ENCODE measurements around the gene ATP6AP1.

Gene ATP6AP1

GRCh38 chrX:154403192-154403591 lies 25.3 kb upstream of the ATP6AP1 start:
- Histone ChIP-seq H3K9ac (ENCODE audit: low read depth, low read length, poor library complexity, severe bottlenecking) (no peak overlapping the region), H3K4me2 (ENCODE audit: low read depth, low read length, poor library complexity, severe bottlenecking) (no peak overlapping the region), H3K9me2 (replicated peaks; ENCODE audit: low read depth, low read length) (no peaks in the 10 kb centered on the region), H3K36me3 (ENCODE audit: insufficient read depth, low read length) (peaks cover 21% of the 10 kb centered on the region; the same call in 1 of the 2 replicates), H2AFZ (ENCODE audit: low read length) (no peak overlapping the region), H3K4me1 (ENCODE audit: insufficient read depth, low read length, poor library complexity, severe bottlenecking) (peaks cover 13% of the 10 kb centered on the region), H4K20me1 (ENCODE audit: insufficient read depth, low read length, poor library complexity, severe bottlenecking) (peaks cover 25% of the 10 kb centered on the region), H3K79me2 (ENCODE audit: insufficient read depth, low read length) (peaks cover 28% of the 10 kb centered on the region), H3K4me3 (ENCODE audit: low read length, poor library complexity, severe bottlenecking) (no peak overlapping the region), H3F3A (ENCODE audit: low read depth) (no peaks in the 10 kb centered on the region), H3K27me3 (ENCODE audit: insufficient read depth, low read length, poor library complexity, severe bottlenecking) (peaks cover 8% of the 10 kb centered on the region), H3K9me3 (ENCODE audit: insufficient read depth, low read depth, low read length) (no peaks in the 10 kb centered on the region)
- TF ChIP-seq CTCF (conservative IDR thresholded peaks at IDR 0.05; ENCODE audit: low read length) = no peak
- no peak for TF ChIP-seq EZH2phosphoT487 (IDR thresholded peaks at IDR 0.05; ENCODE audit: borderline replicate concordance)

DNA sequence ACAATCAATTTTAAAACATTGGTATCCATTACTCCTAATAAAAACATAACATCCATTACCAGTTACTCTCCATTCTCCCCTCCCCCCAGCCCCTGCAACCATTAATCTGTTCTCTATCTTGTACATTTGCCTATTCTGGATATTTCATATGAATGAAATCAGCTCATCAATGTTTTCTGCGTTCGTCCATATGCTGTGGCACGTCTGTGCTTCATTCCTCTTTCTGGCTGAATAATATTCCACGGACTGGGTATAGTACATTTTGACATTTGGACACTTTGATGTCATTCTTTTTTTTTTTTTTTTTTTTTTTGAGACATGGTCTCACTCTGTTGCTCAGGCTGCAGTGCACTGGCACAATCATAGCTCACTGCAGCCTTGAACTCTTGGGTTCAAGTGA lies 24.6 kb upstream of the ATP6AP1 start:
- no peaks in the 10 kb centered on the region for H3K9me3 ChIP-seq (ENCODE audit: insufficient read depth, low read depth, low read length)
- no peak overlapping the region for H3K4me3 ChIP-seq (ENCODE audit: low read length, poor library complexity, severe bottlenecking)
- peaks cover 21% of the 10 kb centered on the region; the same call in 1 of the 2 replicates for H3K36me3 ChIP-seq (ENCODE audit: insufficient read depth, low read length)
- TF ChIP-seq EZH2phosphoT487 (IDR thresholded peaks at IDR 0.05; ENCODE audit: borderline replicate concordance) (no peak), CTCF (conservative IDR thresholded peaks at IDR 0.05; ENCODE audit: low read length) (no peak)
- peaks cover 13% of the 10 kb centered on the region for H3K4me1 ChIP-seq (ENCODE audit: insufficient read depth, low read length, poor library complexity, severe bottlenecking)
- peaks cover 21% of the 10 kb centered on the region for H3K79me2 ChIP-seq (ENCODE audit: insufficient read depth, low read length)
- no peaks in the 10 kb centered on the region for H3F3A ChIP-seq (ENCODE audit: low read depth)
- no peak overlapping the region for H3K4me2 ChIP-seq (ENCODE audit: low read depth, low read length, poor library complexity, severe bottlenecking)
- H3K9ac ChIP-seq (ENCODE audit: low read depth, low read length, poor library complexity, severe bottlenecking) = no peak overlapping the region
- H3K27me3 ChIP-seq (ENCODE audit: insufficient read depth, low read length, poor library complexity, severe bottlenecking) = peaks cover 4% of the 10 kb centered on the region
- peaks cover 25% of the 10 kb centered on the region for H4K20me1 ChIP-seq (ENCODE audit: insufficient read depth, low read length, poor library complexity, severe bottlenecking)
- H3K9me2 ChIP-seq (replicated peaks; ENCODE audit: low read depth, low read length) = no peaks in the 10 kb centered on the region
- no peak overlapping the region for H2AFZ ChIP-seq (ENCODE audit: low read length)

DNA sequence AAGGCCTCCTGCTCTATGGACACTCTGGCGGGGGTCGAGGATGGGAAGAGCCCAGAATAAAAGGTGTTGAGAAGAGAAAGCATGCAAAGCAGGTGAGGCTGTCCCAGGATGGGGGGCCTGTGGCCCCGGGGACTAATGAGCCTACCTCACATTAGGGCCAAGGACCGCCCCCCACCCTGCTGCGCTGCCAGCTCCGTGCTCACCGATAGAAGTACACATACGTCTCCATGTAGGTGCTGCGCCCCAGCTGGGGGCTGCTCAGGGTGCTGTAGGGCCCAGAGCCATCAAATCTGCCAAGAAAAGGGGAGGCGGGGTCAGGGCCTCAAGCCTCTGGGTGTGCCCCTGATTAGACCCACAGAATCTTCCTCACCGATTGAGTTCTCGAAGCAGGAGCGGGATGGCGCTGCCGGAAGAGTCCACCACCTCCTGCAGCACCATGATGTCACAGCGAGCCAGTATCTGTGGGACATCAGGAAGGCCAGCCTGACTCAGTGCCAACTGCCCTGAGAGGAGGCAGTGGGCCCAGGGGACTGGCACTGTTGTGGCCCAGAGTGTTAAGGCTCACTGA lies 23.8 kb upstream of the ATP6AP1 start:
- Histone ChIP-seq H2AFZ (ENCODE audit: low read length) (no peak overlapping the region), H3K9me3 (ENCODE audit: insufficient read depth, low read depth, low read length) (no peaks in the 10 kb centered on the region), H3K4me2 (ENCODE audit: low read depth, low read length, poor library complexity, severe bottlenecking) (no peak overlapping the region), H3F3A (ENCODE audit: low read depth) (no peaks in the 10 kb centered on the region), H3K9me2 (replicated peaks; ENCODE audit: low read depth, low read length) (no peaks in the 10 kb centered on the region), H3K79me2 (ENCODE audit: insufficient read depth, low read length) (peaks cover 13% of the 10 kb centered on the region), H4K20me1 (ENCODE audit: insufficient read depth, low read length, poor library complexity, severe bottlenecking) (peaks cover 16% of the 10 kb centered on the region), H3K36me3 (ENCODE audit: insufficient read depth, low read length) (peaks cover 12% of the 10 kb centered on the region; the same call in 1 of the 2 replicates), H3K9ac (ENCODE audit: low read depth, low read length, poor library complexity, severe bottlenecking) (no peak overlapping the region), H3K4me3 (ENCODE audit: low read length, poor library complexity, severe bottlenecking) (no peak overlapping the region), H3K4me1 (ENCODE audit: insufficient read depth, low read length, poor library complexity, severe bottlenecking) (peaks cover 5% of the 10 kb centered on the region), H3K27me3 (ENCODE audit: insufficient read depth, low read length, poor library complexity, severe bottlenecking) (no peaks in the 10 kb centered on the region)
- no peak for TF ChIP-seq CTCF (conservative IDR thresholded peaks at IDR 0.05; ENCODE audit: low read length)
- no peak for TF ChIP-seq EZH2phosphoT487 (IDR thresholded peaks at IDR 0.05; ENCODE audit: borderline replicate concordance)

Data from Loucy (cell line).